HepG2 (cell line): Measurements from ENCODE around the gene TTC16. TPM values are rescaled to one million over a fixed set of nuclear protein-coding genes. Genes with fewer than 3 reads are reported as not detected.
A peak's percentile ranks its signal among the peaks of the same experiment; 100 is the strongest.

Experiments
- CSRNP1 ChIP-seq: sonication (generic); formaldehyde crosslinking; IDR thresholded peaks from 2 replicates; pipeline ENCODE4 v1.8.1; 2023; ENCODE audit warnings: mild to moderate bottlenecking, missing genetic modification reagents
- ERF ChIP-seq: IDR thresholded peaks from 2 replicates; pipeline ENCODE4 v1.6.1; 2018; ENCODE audit warnings: missing biosample characterization, missing genetic modification reagents
- ESRRA ChIP-seq: sonication (generic); formaldehyde crosslinking; IDR thresholded peaks from 2 replicates; pipeline ENCODE4 v1.5.1; 2020; ENCODE audit warnings: mild to moderate bottlenecking, low read depth, missing genetic modification reagents
- GABPA ChIP-seq, 2 experiments: IDR thresholded peaks; 2 replicates each; pipeline ENCODE4 v1.6.1; 2011 to 2016; ENCODE audit warnings: low read depth in 2 of 2, low read length in 1 of 2, missing biosample characterization in 1 of 2, missing genetic modification characterization in 1 of 2
- HDAC2 ChIP-seq: sonication (generic); formaldehyde crosslinking; IDR thresholded peaks from 2 replicates; pipeline ENCODE4 v1.4.0; 2020; ENCODE audit warnings: missing genetic modification reagents
- HOXA5 ChIP-seq: sonication (generic); formaldehyde crosslinking; IDR thresholded peaks from 2 replicates; pipeline ENCODE4 v1.4.0; 2020; ENCODE audit warnings: missing genetic modification reagents
- IRF9 ChIP-seq: sonication (generic); formaldehyde crosslinking; IDR thresholded peaks from 2 replicates; pipeline ENCODE4 v1.8.0; 2022; ENCODE audit warnings: missing genetic modification reagents, mild to moderate bottlenecking, borderline replicate concordance
- JARID2 ChIP-seq: sonication (generic); formaldehyde crosslinking; IDR thresholded peaks from 2 replicates; pipeline ENCODE4 v1.8.1; 2023; ENCODE audit warnings: missing genetic modification reagents, inconsistent platforms; ENCODE audit not compliant: insufficient replicate concordance
- KMT2B ChIP-seq: IDR thresholded peaks from 2 replicates; pipeline ENCODE4 v1.6.1; 2016; ENCODE audit warnings: missing genetic modification reagents, missing compliant biosample characterization
- MED1 ChIP-seq: sonication (generic); formaldehyde crosslinking; IDR thresholded peaks from 2 replicates; pipeline ENCODE4 v1.4.0; 2020; ENCODE audit warnings: missing genetic modification reagents
- MYC ChIP-seq: sonication (generic); formaldehyde crosslinking; IDR thresholded peaks from 2 replicates; pipeline ENCODE4 v1.9.0; 2021; ENCODE audit warnings: missing genetic modification reagents, borderline replicate concordance
- NR2F2 ChIP-seq: IDR thresholded peaks from 2 replicates; pipeline ENCODE4 v1.6.1; 2012; ENCODE audit warnings: low read depth, inconsistent platforms, borderline replicate concordance
- POLR2G ChIP-seq: fragments of 200-400 bp; formaldehyde crosslinking; IDR thresholded peaks from 2 replicates; pipeline ENCODE4 v1.6.1; 2018; ENCODE audit warnings: mild to moderate bottlenecking, low read depth, low read length, moderate library complexity
- ZHX1 ChIP-seq: sonication (generic); formaldehyde crosslinking; IDR thresholded peaks from 2 replicates; pipeline ENCODE4 v1.8.1; 2022; ENCODE audit warnings: low read depth, mild to moderate bottlenecking, missing genetic modification reagents
- ZNF709 ChIP-seq: sonication (generic); formaldehyde crosslinking; IDR thresholded peaks from 2 replicates; pipeline ENCODE4 v1.5.0; 2020; ENCODE audit warnings: mild to moderate bottlenecking, missing genetic modification reagents
- ZNF800 ChIP-seq: sonication (generic); formaldehyde crosslinking; IDR thresholded peaks from 2 replicates; pipeline ENCODE4 v1.4.0; 2020; ENCODE audit warnings: missing genetic modification reagents
- polyA plus RNA-seq, 8 experiments: library from polyadenylated mRNA; depleted of rRNA in 3 of 8; stranded (reverse) in 7 of 8; unstranded in 1 of 8; fragments of >200 nt; fragmentation: Illumina TruSeq in 4 of 8; extraction: Trizol in 4 of 8; gene quantifications; 2 replicates each; pipeline versions ENCODE4 v1.2.1 to v1.2.3, GENCODE V29; 2011 to 2016; ENCODE audit warnings: low read depth in 4 of 8, missing spikeins in 1 of 8, mixed read lengths in 1 of 8; ENCODE audit not compliant: insufficient read depth in 1 of 8
- total RNA-seq, 5 experiments: library from RNA; depleted of rRNA; stranded (reverse); fragments of >200 nt; fragmentation: Illumina TruSeq; extraction: Trizol; gene quantifications; 2 replicates each; pipeline ENCODE4 v1.2.3, GENCODE V29; 2016; ENCODE audit warnings: low read depth in 1 of 5
- TF ChIP-seq, protein P1 (sequence below): sonication (generic); formaldehyde crosslinking; IDR thresholded peaks from 2 replicates; pipeline ENCODE4 v1.8.1; 2023; ENCODE audit warnings: mild to moderate bottlenecking, inconsistent platforms, moderate library complexity, missing genetic modification reagents, borderline replicate concordance

The TTC16 gene
- total and polyA plus RNA-seq, 2 of the 13 experiments (the other 11 are each of a cell fraction or from before 2014, with no cell fraction given): not detected

- TF ChIP-seq GABPA (IDR thresholded peaks at IDR 0.05; ENCODE audit: low read depth, low read length): peak; percentile 55
- TF ChIP-seq GABPA (CRISPR knock-in tag; IDR thresholded peaks at IDR 0.05; ENCODE audit: low read depth): peak; percentile 83
- TF ChIP-seq NR2F2: no peak
- TF ChIP-seq, protein P1, sequence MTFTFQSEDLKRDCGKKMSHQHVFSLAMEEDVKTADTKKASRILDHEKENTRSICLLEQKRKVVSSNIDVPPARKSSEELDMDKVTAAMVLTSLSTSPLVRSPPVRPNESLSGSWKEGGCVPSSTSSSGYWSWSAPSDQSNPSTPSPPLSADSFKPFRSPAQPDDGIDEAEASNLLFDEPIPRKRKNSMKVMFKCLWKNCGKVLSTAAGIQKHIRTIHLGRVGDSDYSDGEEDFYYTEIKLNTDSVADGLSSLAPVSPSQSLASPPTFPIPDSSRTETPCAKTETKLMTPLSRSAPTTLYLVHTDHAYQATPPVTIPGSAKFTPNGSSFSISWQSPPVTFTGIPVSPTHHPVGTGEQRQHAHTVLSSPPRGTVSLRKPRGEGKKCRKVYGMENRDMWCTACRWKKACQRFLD (CRISPR knock-in tag): 0 out of 2 replicates have a peak, but pooled peaks have one; percentile 42
- peak; percentile 48; the same call in 1 of the 2 replicates for TF ChIP-seq POLR2G
- TF ChIP-seq MYC (CRISPR knock-in tag): peak; percentile 62
- TF ChIP-seq ZNF800 (CRISPR knock-in tag): peak; percentile 64; the same call in 1 of the 2 replicates
- TF ChIP-seq JARID2 (CRISPR knock-in tag): no peak
- TF ChIP-seq ESRRA (CRISPR knock-in tag): peak; percentile 16; the same call in 1 of the 2 replicates
- TF ChIP-seq KMT2B (CRISPR knock-in tag): peak; percentile 42; the same call in 1 of the 2 replicates
- TF ChIP-seq IRF9: peak; percentile 70; the same call in 1 of the 2 replicates
- TF ChIP-seq ZHX1 (CRISPR knock-in tag): peak; percentile 65; the same call in 1 of the 2 replicates
- TF ChIP-seq MED1 (CRISPR knock-in tag): peak; percentile 52
- TF ChIP-seq CSRNP1 (CRISPR knock-in tag): no peak
- TF ChIP-seq ERF (CRISPR knock-in tag): peak; percentile 78
- TF ChIP-seq HOXA5 (CRISPR knock-in tag): peak; percentile 62; the same call in 1 of the 2 replicates
- peak; percentile 59 for TF ChIP-seq HDAC2 (CRISPR knock-in tag)
- TF ChIP-seq ZNF709 (CRISPR knock-in tag): no peak
Observed at GRCh38 chr9:127715470-127716337, at the start of gene TTC16, which contains the start of gene PTRH1 (continued).
